ENCODE data around the gene RGL1.

GRCh38 chr1:183841950-183842794 lies 37.3 kb downstream of the RGL1 start:
- TF ChIP-seq, protein P1, sequence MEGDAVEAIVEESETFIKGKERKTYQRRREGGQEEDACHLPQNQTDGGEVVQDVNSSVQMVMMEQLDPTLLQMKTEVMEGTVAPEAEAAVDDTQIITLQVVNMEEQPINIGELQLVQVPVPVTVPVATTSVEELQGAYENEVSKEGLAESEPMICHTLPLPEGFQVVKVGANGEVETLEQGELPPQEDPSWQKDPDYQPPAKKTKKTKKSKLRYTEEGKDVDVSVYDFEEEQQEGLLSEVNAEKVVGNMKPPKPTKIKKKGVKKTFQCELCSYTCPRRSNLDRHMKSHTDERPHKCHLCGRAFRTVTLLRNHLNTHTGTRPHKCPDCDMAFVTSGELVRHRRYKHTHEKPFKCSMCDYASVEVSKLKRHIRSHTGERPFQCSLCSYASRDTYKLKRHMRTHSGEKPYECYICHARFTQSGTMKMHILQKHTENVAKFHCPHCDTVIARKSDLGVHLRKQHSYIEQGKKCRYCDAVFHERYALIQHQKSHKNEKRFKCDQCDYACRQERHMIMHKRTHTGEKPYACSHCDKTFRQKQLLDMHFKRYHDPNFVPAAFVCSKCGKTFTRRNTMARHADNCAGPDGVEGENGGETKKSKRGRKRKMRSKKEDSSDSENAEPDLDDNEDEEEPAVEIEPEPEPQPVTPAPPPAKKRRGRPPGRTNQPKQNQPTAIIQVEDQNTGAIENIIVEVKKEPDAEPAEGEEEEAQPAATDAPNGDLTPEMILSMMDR (conservative IDR thresholded peaks at IDR 0.05): no peak
- no peak for TF ChIP-seq ZFX (IDR thresholded peaks at IDR 0.05)
